Mammary epithelial cell (primary cell): Measurements from ENCODE around the gene MIR17HG.

ENCODE experiments used
- EZH2 ChIP-seq: IDR thresholded peaks from 2 replicates; pipeline ENCODE4 v1.6.1; 2012; ENCODE audit warnings: low read length, inconsistent platforms, borderline replicate concordance
- TF ChIP-seq, protein P1 (sequence below), 2 donors: IDR thresholded peaks in 1 of 2; conservative IDR thresholded peaks in 1 of 2; 2 replicates each; pipeline ENCODE4 v1.5.1; 2011 to 2012; ENCODE audit warnings: inconsistent platforms in 2 of 2, low read length in 2 of 2, mild to moderate bottlenecking in 2 of 2, control low read depth in 1 of 2, low read depth in 1 of 2; ENCODE audit not compliant: insufficient read depth in 1 of 2; ENCODE audit errors: extremely low read depth in 1 of 2

- TF ChIP-seq, protein P1, sequence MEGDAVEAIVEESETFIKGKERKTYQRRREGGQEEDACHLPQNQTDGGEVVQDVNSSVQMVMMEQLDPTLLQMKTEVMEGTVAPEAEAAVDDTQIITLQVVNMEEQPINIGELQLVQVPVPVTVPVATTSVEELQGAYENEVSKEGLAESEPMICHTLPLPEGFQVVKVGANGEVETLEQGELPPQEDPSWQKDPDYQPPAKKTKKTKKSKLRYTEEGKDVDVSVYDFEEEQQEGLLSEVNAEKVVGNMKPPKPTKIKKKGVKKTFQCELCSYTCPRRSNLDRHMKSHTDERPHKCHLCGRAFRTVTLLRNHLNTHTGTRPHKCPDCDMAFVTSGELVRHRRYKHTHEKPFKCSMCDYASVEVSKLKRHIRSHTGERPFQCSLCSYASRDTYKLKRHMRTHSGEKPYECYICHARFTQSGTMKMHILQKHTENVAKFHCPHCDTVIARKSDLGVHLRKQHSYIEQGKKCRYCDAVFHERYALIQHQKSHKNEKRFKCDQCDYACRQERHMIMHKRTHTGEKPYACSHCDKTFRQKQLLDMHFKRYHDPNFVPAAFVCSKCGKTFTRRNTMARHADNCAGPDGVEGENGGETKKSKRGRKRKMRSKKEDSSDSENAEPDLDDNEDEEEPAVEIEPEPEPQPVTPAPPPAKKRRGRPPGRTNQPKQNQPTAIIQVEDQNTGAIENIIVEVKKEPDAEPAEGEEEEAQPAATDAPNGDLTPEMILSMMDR (conservative IDR thresholded peaks at IDR 0.05 in 1 of 2, IDR thresholded peaks at IDR 0.05 in 1 of 2; ENCODE audit: extremely low read depth in 1 of 2, insufficient read depth in 1 of 2, low read depth in 1 of 2, low read length in 2 of 2) = no peak
- TF ChIP-seq EZH2 = no peak
Measured at GRCh38 chr13:91355826-91356710, 8.6 kb downstream of the MIR17HG start.
